Measurements from ENCODE around the gene EPB42.
"Not testable (repeated sequence)": the region's sequence is repeated elsewhere in the genome, so short reads cannot be mapped to it uniquely, and the experiment has no call there.

The EPB42 gene

GRCh38 chr15:43194795-43195194, 26.0 kb downstream of the EPB42 start:
- no peak overlapping the region for H3K4me3 Mint-ChIP-seq
- no peak for DNase-seq
- H3K4me1 Mint-ChIP-seq (ENCODE audit: low read depth) = peaks cover 7% of the 10 kb centered on the region
- H3K27ac Mint-ChIP-seq = no peak overlapping the region
- no peaks in the 10 kb centered on the region for H3K27me3 Mint-ChIP-seq
- H3K36me3 Mint-ChIP-seq (ENCODE audit: low read depth) = peaks cover 83% of the 10 kb centered on the region
- H3K9me3 Mint-ChIP-seq = peaks cover 2% of the 10 kb centered on the region

- Mint-ChIP-seq H3K27ac (no peak overlapping the region), H3K4me3 (no peak overlapping the region), H3K36me3 (ENCODE audit: low read depth) (peaks cover 87% of the 10 kb centered on the region), H3K9me3 (peaks cover 2% of the 10 kb centered on the region), H3K4me1 (ENCODE audit: low read depth) (peaks cover 13% of the 10 kb centered on the region), H3K27me3 (no peaks in the 10 kb centered on the region)
- DNase-seq = no peak
These were observed 27.1 kb downstream of the EPB42 start for GRCh38 chr15:43193710-43194109.

- no peaks in the 10 kb centered on the region for H3K9me3 Mint-ChIP-seq
- DNase-seq = no peak
- peaks cover 38% of the 10 kb centered on the region for H3K4me1 Mint-ChIP-seq (ENCODE audit: low read depth)
- peaks cover 71% of the 10 kb centered on the region for H3K36me3 Mint-ChIP-seq (ENCODE audit: low read depth)
- H3K4me3 Mint-ChIP-seq = no peak overlapping the region
- no peak overlapping the region for H3K27ac Mint-ChIP-seq
- no peaks in the 10 kb centered on the region for H3K27me3 Mint-ChIP-seq
These were observed 30.6 kb downstream of the EPB42 start for GRCh38 chr15:43190178-43190577.

GRCh38 chr15:43189296-43189695, 31.5 kb downstream of the EPB42 start:
- peaks cover 42% of the 10 kb centered on the region for H3K4me1 Mint-ChIP-seq (ENCODE audit: low read depth)
- H3K27me3 Mint-ChIP-seq = no peaks in the 10 kb centered on the region
- no peaks in the 10 kb centered on the region for H3K9me3 Mint-ChIP-seq
- H3K4me3 Mint-ChIP-seq = no peak overlapping the region
- peak overlapping the region; percentile 34 for H3K27ac Mint-ChIP-seq
- no peak for DNase-seq
- H3K36me3 Mint-ChIP-seq (ENCODE audit: low read depth) = peaks cover 62% of the 10 kb centered on the region

GRCh38 chr15:43187544-43188155, 33.2 kb downstream of the EPB42 start:
- no peak for DNase-seq
- Mint-ChIP-seq H3K36me3 (ENCODE audit: low read depth) (peaks cover 51% of the 10 kb centered on the region), H3K4me3 (peak overlapping the region; percentile 32), H3K27ac (peak overlapping the region; percentile 31), H3K9me3 (no peaks in the 10 kb centered on the region), H3K4me1 (ENCODE audit: low read depth) (peaks cover 42% of the 10 kb centered on the region), H3K27me3 (no peaks in the 10 kb centered on the region)

GRCh38 chr15:43186003-43186353, 34.8 kb downstream of the EPB42 start:
- H3K27me3 Mint-ChIP-seq = no peaks in the 10 kb centered on the region
- H3K9me3 Mint-ChIP-seq = no peaks in the 10 kb centered on the region
- peaks cover 39% of the 10 kb centered on the region for H3K4me1 Mint-ChIP-seq (ENCODE audit: low read depth)
- no peak for DNase-seq
- H3K4me3 Mint-ChIP-seq = peak overlapping the region; percentile 92
- H3K36me3 Mint-ChIP-seq (ENCODE audit: low read depth) = peaks cover 42% of the 10 kb centered on the region
- H3K27ac Mint-ChIP-seq = peak overlapping the region; percentile 96

GRCh38 chr15:43185157-43186002, 35.4 kb downstream of the EPB42 start, which contains the start of gene CCNDBP1:
TSS of gene CCNDBP1 (plus strand) at chr15:43185403. CDS start at chr15:43185499, 96 bp downstream.
- Mint-ChIP-seq H3K36me3 (ENCODE audit: low read depth) (peaks cover 36% of the 10 kb centered on the region), H3K27me3 (no peaks in the 10 kb centered on the region), H3K9me3 (no peaks in the 10 kb centered on the region), H3K4me1 (ENCODE audit: low read depth) (peaks cover 38% of the 10 kb centered on the region), H3K4me3 (peak within 1 kb of the TSS; percentile 92), H3K27ac (peak within 1 kb of the TSS; percentile 96)
- peak; percentile 91 for DNase-seq

GRCh38 chr15:43184407-43185124, 36.3 kb downstream of the EPB42 start:
- peaks cover 30% of the 10 kb centered on the region for H3K36me3 Mint-ChIP-seq (ENCODE audit: low read depth)
- H3K4me1 Mint-ChIP-seq (ENCODE audit: low read depth) = peaks cover 37% of the 10 kb centered on the region
- no peaks in the 10 kb centered on the region for H3K9me3 Mint-ChIP-seq
- peak overlapping the region; percentile 92 for H3K4me3 Mint-ChIP-seq
- no peak for DNase-seq
- H3K27me3 Mint-ChIP-seq = no peaks in the 10 kb centered on the region
- peak overlapping the region; percentile 96 for H3K27ac Mint-ChIP-seq

- no peak for DNase-seq
- no peaks in the 10 kb centered on the region for H3K9me3 Mint-ChIP-seq
- H3K27ac Mint-ChIP-seq = peak overlapping the region; percentile 24
- H3K4me3 Mint-ChIP-seq = no peak overlapping the region
- peaks cover 20% of the 10 kb centered on the region for H3K36me3 Mint-ChIP-seq (ENCODE audit: low read depth)
- peaks cover 27% of the 10 kb centered on the region for H3K4me1 Mint-ChIP-seq (ENCODE audit: low read depth)
- no peaks in the 10 kb centered on the region for H3K27me3 Mint-ChIP-seq
These were observed 37.5 kb downstream of the EPB42 start for GRCh38 chr15:43183270-43183669.

GRCh38 chr15:43177147-43177546, 43.7 kb downstream of the EPB42 start:
- not testable (repeated sequence) for H3K27ac Mint-ChIP-seq; H3K4me3 Mint-ChIP-seq; H3K9me3 Mint-ChIP-seq; H3K4me1 Mint-ChIP-seq (ENCODE audit: low read depth); H3K27me3 Mint-ChIP-seq; DNase-seq
- peaks cover 36% of the 10 kb centered on the region for H3K36me3 Mint-ChIP-seq (ENCODE audit: low read depth)

- not testable (repeated sequence) for DNase-seq; H3K4me1 Mint-ChIP-seq (ENCODE audit: low read depth); H3K4me3 Mint-ChIP-seq; H3K9me3 Mint-ChIP-seq; H3K27ac Mint-ChIP-seq; H3K27me3 Mint-ChIP-seq
- H3K36me3 Mint-ChIP-seq (ENCODE audit: low read depth) = peaks cover 34% of the 10 kb centered on the region
These were observed 45.0 kb downstream of the EPB42 start for GRCh38 chr15:43175656-43176309.

- no peak overlapping the region for H3K4me3 Mint-ChIP-seq
- H3K9me3 Mint-ChIP-seq = peaks cover 4% of the 10 kb centered on the region
- DNase-seq = no peak
- H3K27ac Mint-ChIP-seq = no peak overlapping the region
- H3K4me1 Mint-ChIP-seq (ENCODE audit: low read depth) = peaks cover 4% of the 10 kb centered on the region
- H3K36me3 Mint-ChIP-seq (ENCODE audit: low read depth) = peaks cover 57% of the 10 kb centered on the region
- H3K27me3 Mint-ChIP-seq = no peaks in the 10 kb centered on the region
These were observed 50.9 kb downstream of the EPB42 start for GRCh38 chr15:43169888-43170287.

- H3K27ac Mint-ChIP-seq = peak overlapping the region; percentile 12
- DNase-seq = no peak
- H3K36me3 Mint-ChIP-seq (ENCODE audit: low read depth) = peaks cover 62% of the 10 kb centered on the region
- peaks cover 4% of the 10 kb centered on the region for H3K9me3 Mint-ChIP-seq
- peaks cover 4% of the 10 kb centered on the region for H3K4me1 Mint-ChIP-seq (ENCODE audit: low read depth)
- H3K4me3 Mint-ChIP-seq = no peak overlapping the region
- no peaks in the 10 kb centered on the region for H3K27me3 Mint-ChIP-seq
These were observed 52.4 kb downstream of the EPB42 start for GRCh38 chr15:43168192-43169107.
